HEK293 (cell line): ENCODE data around the gene RFX4.

Experiments used
- CTCF ChIA-PET: fragments of 350-600 bp; formaldehyde crosslinking; extraction: SDS; loops from one replicate; lab custom pipeline; 2021; ENCODE audit warnings: antibody characterized with exemption; lab: Yijun Ruan, JAX
- POLR2A ChIA-PET: fragments of 300-600 bp; formaldehyde crosslinking; extraction: SDS; loops from one replicate; lab custom pipeline; 2020; ENCODE audit warnings: antibody characterized with exemption, inconsistent platforms; lab: Yijun Ruan, JAX
- H3K27ac ChIP-seq: fragments of 200-500 bp; sonication (Bioruptor generic); 2 replicates; pipeline ENCODE4 v1.5.1; 2014; ENCODE audit warnings: low read depth, low read length, control low read depth, inconsistent platforms; ENCODE audit errors: extremely low read depth
- H3K36me3 ChIP-seq, 2 experiments: fragments of 200-500 bp in 1 of 2; sonication (Bioruptor generic) in 1 of 2; 1 replicate in 1 of 2; 2 replicates in 1 of 2; pipeline ENCODE4 v1.5.1; 2014 to 2017; ENCODE audit warnings: inconsistent platforms in 2 of 2, low read length in 2 of 2; ENCODE audit not compliant: control insufficient read depth in 2 of 2, insufficient read depth in 1 of 2
- H3K4me1 ChIP-seq: fragments of 200-500 bp; sonication (Bioruptor generic); 2 replicates; pipeline ENCODE4 v1.5.1; 2014; ENCODE audit warnings: mild to moderate bottlenecking, low read length, inconsistent platforms; ENCODE audit not compliant: control insufficient read depth, insufficient read depth
- H3K4me3 ChIP-seq: 2 replicates; pipeline ENCODE4 v1.5.1; 2011; ENCODE audit warnings: low read depth, mild to moderate bottlenecking, control low read depth, low read length, moderate library complexity
- H3K9me3 ChIP-seq: fragments of 200-500 bp; sonication (Bioruptor generic); 2 replicates; pipeline ENCODE4 v1.5.1; 2014; ENCODE audit warnings: low read depth, low read length, inconsistent platforms; ENCODE audit not compliant: control insufficient read depth, insufficient read depth
- GLIS2 ChIP-seq: fragments of 450-650 bp; formaldehyde crosslinking; IDR thresholded peaks from 2 replicates; pipeline ENCODE4 v1.5.1; 2016; ENCODE audit warnings: missing biosample characterization, missing genetic modification characterization
- WT1 ChIP-seq: fragments of 450-650 bp; formaldehyde crosslinking; IDR thresholded peaks from 2 replicates; pipeline ENCODE4 v1.5.1; 2016; ENCODE audit warnings: missing biosample characterization, missing genetic modification characterization
- ZEB2 ChIP-seq: fragments of 450-650 bp; formaldehyde crosslinking; IDR thresholded peaks from 2 replicates; pipeline ENCODE4 v1.5.1; 2016; ENCODE audit warnings: missing biosample characterization, missing genetic modification characterization
- ZNF146 ChIP-seq: fragments of 450-650 bp; formaldehyde crosslinking; IDR thresholded peaks from 2 replicates; pipeline ENCODE4 v1.5.1; 2016; ENCODE audit warnings: missing biosample characterization, missing genetic modification characterization
- ZNF155 ChIP-seq: fragments of 450-650 bp; formaldehyde crosslinking; IDR thresholded peaks from 2 replicates; pipeline ENCODE4 v1.5.1; 2016; ENCODE audit warnings: missing biosample characterization, missing genetic modification characterization
- ZNF175 ChIP-seq: fragments of 450-650 bp; formaldehyde crosslinking; IDR thresholded peaks from 2 replicates; pipeline ENCODE4 v1.5.1; 2016; ENCODE audit warnings: missing biosample characterization, missing genetic modification characterization
- ZNF19 ChIP-seq: fragments of 450-650 bp; formaldehyde crosslinking; IDR thresholded peaks from 2 replicates; pipeline ENCODE4; 2016; ENCODE audit warnings: missing biosample characterization, missing genetic modification characterization, low read depth
- ZNF214 ChIP-seq: fragments of 450-650 bp; formaldehyde crosslinking; IDR thresholded peaks from 2 replicates; pipeline ENCODE4 v1.5.1; 2017; ENCODE audit warnings: missing biosample characterization, mild to moderate bottlenecking, missing genetic modification characterization, borderline replicate concordance
- ZNF239 ChIP-seq: fragments of 450-650 bp; formaldehyde crosslinking; IDR thresholded peaks from 2 replicates; pipeline ENCODE4 v1.5.1; 2016; ENCODE audit warnings: missing biosample characterization, missing genetic modification characterization
- ZNF394 ChIP-seq: fragments of 450-650 bp; formaldehyde crosslinking; IDR thresholded peaks from 2 replicates; pipeline ENCODE4 v1.5.1; 2016; ENCODE audit warnings: missing biosample characterization, missing genetic modification characterization, mild to moderate bottlenecking, moderate library complexity, borderline replicate concordance
- ZNF426 ChIP-seq: fragments of 450-650 bp; formaldehyde crosslinking; IDR thresholded peaks from 2 replicates; pipeline ENCODE4 v1.5.1; 2017; ENCODE audit warnings: missing biosample characterization, missing genetic modification characterization, mild to moderate bottlenecking, inconsistent platforms, moderate library complexity
- ZNF529 ChIP-seq: fragments of 450-650 bp; formaldehyde crosslinking; IDR thresholded peaks from 2 replicates; pipeline ENCODE4 v1.5.1; 2017; ENCODE audit warnings: missing genetic modification characterization, missing biosample characterization; ENCODE audit not compliant: insufficient replicate concordance
- ZNF560 ChIP-seq: fragments of 450-650 bp; formaldehyde crosslinking; IDR thresholded peaks from 2 replicates; pipeline ENCODE4 v1.5.1; 2017; ENCODE audit warnings: missing biosample characterization, missing genetic modification characterization, borderline replicate concordance
- ZNF580 ChIP-seq: fragments of 450-650 bp; formaldehyde crosslinking; IDR thresholded peaks from 2 replicates; pipeline ENCODE4 v1.5.1; 2016; ENCODE audit warnings: missing biosample characterization, missing genetic modification characterization
- TF ChIP-seq, protein P1 (sequence below): fragments of 450-650 bp; formaldehyde crosslinking; IDR thresholded peaks from 2 replicates; pipeline ENCODE4 v1.5.1; 2016; ENCODE audit warnings: missing biosample characterization, missing genetic modification characterization
- TF ChIP-seq, protein P2 (sequence below): fragments of 450-650 bp; formaldehyde crosslinking; IDR thresholded peaks from 2 replicates; pipeline ENCODE4 v1.5.1; 2016; ENCODE audit warnings: missing biosample characterization, missing genetic modification characterization
- TF ChIP-seq, protein P3 (sequence below): fragments of 450-650 bp; formaldehyde crosslinking; IDR thresholded peaks from 2 replicates; pipeline ENCODE4 v1.5.1; 2017; ENCODE audit warnings: missing biosample characterization, missing genetic modification characterization
- TF ChIP-seq, protein P4 (sequence below): fragments of 450-650 bp; formaldehyde crosslinking; IDR thresholded peaks from 2 replicates; pipeline ENCODE4 v1.5.1; 2016; ENCODE audit warnings: missing biosample characterization, missing genetic modification characterization, borderline replicate concordance
- TF ChIP-seq, protein P5 (sequence below): fragments of 450-650 bp; IDR thresholded peaks from 2 replicates; pipeline ENCODE4 v1.5.1; 2018; ENCODE audit warnings: missing biosample characterization, mild to moderate bottlenecking, missing genetic modification characterization

RFX4 gene

DNA sequence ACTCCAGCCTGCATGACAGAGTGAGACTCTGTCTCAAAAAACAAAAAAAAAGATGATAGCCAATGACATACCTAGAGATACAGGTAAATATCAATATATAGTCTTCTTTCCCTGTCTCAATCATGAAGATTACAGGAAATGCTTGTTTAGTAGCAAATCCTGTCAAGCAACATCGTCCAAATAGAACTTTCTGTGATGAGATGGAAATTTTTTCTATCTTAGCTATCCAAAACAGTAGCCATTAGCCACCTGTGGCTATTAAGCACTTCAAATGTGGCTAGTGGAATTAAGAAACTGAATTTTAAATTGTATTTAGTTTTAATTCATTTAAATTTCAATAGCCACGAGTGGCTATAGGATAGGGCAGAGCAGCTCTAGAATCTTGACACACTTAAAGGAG lies 158.4 kb downstream of the RFX4 start (continued):
- TF ChIP-seq ZNF426 (tag by site-specific recombination) = no peak
- TF ChIP-seq ZNF155 (tag by site-specific recombination) = no peak
- TF ChIP-seq, protein P1, sequence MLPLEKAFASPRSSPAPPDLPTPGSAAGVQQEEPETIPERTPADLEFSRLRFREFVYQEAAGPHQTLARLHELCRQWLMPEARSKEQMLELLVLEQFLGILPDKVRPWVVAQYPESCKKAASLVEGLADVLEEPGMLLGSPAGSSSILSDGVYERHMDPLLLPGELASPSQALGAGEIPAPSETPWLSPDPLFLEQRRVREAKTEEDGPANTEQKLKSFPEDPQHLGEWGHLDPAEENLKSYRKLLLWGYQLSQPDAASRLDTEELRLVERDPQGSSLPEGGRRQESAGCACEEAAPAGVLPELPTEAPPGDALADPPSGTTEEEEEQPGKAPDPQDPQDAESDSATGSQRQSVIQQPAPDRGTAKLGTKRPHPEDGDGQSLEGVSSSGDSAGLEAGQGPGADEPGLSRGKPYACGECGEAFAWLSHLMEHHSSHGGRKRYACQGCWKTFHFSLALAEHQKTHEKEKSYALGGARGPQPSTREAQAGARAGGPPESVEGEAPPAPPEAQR (tag by site-specific recombination) = no peak
- TF ChIP-seq, protein P2, sequence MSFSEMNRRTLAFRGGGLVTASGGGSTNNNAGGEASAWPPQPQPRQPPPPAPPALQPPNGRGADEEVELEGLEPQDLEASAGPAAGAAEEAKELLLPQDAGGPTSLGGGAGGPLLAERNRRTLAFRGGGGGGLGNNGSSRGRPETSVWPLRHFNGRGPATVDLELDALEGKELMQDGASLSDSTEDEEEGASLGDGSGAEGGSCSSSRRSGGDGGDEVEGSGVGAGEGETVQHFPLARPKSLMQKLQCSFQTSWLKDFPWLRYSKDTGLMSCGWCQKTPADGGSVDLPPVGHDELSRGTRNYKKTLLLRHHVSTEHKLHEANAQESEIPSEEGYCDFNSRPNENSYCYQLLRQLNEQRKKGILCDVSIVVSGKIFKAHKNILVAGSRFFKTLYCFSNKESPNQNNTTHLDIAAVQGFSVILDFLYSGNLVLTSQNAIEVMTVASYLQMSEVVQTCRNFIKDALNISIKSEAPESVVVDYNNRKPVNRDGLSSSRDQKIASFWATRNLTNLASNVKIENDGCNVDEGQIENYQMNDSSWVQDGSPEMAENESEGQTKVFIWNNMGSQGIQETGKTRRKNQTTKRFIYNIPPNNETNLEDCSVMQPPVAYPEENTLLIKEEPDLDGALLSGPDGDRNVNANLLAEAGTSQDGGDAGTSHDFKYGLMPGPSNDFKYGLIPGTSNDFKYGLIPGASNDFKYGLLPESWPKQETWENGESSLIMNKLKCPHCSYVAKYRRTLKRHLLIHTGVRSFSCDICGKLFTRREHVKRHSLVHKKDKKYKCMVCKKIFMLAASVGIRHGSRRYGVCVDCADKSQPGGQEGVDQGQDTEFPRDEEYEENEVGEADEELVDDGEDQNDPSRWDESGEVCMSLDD (tag by site-specific recombination) = no peak

DNA sequence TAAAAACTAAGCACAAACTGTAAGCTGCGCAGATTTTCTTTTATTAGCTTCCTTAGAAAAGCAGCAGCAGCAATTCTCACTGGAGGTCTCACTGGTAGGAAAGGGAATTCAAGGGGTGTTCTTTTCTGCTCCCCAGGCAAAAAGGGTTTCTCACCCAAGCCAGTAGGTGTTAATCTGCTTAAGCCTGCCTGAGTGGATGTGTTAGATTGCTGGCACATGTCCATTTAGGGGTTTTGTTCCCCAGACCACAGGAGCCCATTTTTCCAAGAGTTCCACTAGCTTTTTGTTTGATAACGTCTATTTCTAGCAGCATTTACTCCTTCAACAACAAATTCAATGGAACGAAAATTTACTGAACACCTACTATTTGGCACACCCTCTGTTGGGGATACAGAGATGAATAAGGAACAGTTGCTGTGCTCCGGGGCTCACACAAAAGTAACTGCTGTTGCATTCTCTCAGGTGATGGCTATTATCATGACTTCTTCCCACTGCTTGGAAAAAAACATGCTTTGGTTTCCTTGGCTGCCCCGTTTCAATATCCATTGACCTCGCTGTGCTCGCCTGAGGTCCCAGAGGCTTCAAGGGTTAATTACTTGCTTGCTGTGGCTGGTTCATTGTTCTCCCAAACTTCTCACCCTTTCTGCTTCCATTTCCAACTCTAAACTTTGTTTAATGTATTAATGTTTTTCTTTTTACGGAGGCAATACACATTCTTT lies 160.6 kb downstream of the RFX4 start:
- CTCF ChIA-PET = interaction anchor here (0.6 kb wide), 2 partner anchors 215 to 803 kb away, joined by 4 to 9 read pairs; no protein-coding TSS in a partner anchor

DNA sequence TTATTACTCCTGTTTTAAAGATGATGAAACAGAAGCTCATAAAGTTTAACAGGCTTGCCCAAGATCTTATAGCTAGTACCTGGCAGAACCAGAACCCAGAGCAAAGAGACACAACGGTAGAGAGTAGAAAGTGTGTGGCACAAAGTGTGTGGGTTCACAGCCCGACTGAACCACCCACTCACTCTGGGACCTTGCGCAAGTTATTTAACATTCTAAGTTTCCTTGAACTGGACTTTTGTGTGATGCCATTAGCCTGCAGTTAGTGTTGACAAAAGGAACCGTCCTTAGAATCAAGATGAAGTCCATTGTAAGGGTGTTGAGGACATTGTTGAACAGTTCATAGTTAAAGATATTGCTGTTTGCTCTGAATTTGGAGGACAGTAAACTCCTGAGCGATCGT lies 161.8 kb downstream of the RFX4 start:
- Histone ChIP-seq H3K36me3 (no peaks in the 10 kb centered on the region), H3K27ac (no peak overlapping the region), H3K4me3 (no peak overlapping the region), H3K4me1 (0 out of 2 replicates have a peak, but pooled peaks cover 4% of the 10 kb centered on the region), H3K9me3 (no peaks in the 10 kb centered on the region)
- ChIA-PET POLR2A (no interaction called here), CTCF (no interaction called here)
- no peak for TF ChIP-seq ZNF19 (tag by site-specific recombination)
- TF ChIP-seq, protein P3, sequence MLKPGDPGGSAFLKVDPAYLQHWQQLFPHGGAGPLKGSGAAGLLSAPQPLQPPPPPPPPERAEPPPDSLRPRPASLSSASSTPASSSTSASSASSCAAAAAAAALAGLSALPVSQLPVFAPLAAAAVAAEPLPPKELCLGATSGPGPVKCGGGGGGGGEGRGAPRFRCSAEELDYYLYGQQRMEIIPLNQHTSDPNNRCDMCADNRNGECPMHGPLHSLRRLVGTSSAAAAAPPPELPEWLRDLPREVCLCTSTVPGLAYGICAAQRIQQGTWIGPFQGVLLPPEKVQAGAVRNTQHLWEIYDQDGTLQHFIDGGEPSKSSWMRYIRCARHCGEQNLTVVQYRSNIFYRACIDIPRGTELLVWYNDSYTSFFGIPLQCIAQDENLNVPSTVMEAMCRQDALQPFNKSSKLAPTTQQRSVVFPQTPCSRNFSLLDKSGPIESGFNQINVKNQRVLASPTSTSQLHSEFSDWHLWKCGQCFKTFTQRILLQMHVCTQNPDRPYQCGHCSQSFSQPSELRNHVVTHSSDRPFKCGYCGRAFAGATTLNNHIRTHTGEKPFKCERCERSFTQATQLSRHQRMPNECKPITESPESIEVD (tag by site-specific recombination) = no peak
- no peak for TF ChIP-seq ZNF529
- TF ChIP-seq, protein P4, sequence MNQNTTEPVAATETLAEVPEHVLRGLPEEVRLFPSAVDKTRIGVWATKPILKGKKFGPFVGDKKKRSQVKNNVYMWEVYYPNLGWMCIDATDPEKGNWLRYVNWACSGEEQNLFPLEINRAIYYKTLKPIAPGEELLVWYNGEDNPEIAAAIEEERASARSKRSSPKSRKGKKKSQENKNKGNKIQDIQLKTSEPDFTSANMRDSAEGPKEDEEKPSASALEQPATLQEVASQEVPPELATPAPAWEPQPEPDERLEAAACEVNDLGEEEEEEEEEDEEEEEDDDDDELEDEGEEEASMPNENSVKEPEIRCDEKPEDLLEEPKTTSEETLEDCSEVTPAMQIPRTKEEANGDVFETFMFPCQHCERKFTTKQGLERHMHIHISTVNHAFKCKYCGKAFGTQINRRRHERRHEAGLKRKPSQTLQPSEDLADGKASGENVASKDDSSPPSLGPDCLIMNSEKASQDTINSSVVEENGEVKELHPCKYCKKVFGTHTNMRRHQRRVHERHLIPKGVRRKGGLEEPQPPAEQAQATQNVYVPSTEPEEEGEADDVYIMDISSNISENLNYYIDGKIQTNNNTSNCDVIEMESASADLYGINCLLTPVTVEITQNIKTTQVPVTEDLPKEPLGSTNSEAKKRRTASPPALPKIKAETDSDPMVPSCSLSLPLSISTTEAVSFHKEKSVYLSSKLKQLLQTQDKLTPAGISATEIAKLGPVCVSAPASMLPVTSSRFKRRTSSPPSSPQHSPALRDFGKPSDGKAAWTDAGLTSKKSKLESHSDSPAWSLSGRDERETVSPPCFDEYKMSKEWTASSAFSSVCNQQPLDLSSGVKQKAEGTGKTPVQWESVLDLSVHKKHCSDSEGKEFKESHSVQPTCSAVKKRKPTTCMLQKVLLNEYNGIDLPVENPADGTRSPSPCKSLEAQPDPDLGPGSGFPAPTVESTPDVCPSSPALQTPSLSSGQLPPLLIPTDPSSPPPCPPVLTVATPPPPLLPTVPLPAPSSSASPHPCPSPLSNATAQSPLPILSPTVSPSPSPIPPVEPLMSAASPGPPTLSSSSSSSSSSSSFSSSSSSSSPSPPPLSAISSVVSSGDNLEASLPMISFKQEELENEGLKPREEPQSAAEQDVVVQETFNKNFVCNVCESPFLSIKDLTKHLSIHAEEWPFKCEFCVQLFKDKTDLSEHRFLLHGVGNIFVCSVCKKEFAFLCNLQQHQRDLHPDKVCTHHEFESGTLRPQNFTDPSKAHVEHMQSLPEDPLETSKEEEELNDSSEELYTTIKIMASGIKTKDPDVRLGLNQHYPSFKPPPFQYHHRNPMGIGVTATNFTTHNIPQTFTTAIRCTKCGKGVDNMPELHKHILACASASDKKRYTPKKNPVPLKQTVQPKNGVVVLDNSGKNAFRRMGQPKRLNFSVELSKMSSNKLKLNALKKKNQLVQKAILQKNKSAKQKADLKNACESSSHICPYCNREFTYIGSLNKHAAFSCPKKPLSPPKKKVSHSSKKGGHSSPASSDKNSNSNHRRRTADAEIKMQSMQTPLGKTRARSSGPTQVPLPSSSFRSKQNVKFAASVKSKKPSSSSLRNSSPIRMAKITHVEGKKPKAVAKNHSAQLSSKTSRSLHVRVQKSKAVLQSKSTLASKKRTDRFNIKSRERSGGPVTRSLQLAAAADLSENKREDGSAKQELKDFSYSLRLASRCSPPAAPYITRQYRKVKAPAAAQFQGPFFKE (tag by site-specific recombination) = no peak
- no peak for TF ChIP-seq ZNF560 (tag by site-specific recombination)
- no peak for TF ChIP-seq ZNF239
- TF ChIP-seq ZNF175 (tag by site-specific recombination) = no peak
- TF ChIP-seq ZNF214 = peak; percentile 75; the same call in 1 of the 2 replicates
- no peak for TF ChIP-seq ZEB2 (tag by site-specific recombination)
- no peak for TF ChIP-seq ZNF580 (tag by site-specific recombination)

More for the DNA sequence above, 160.6 kb downstream of the RFX4 start:
- Histone ChIP-seq H3K27ac (no peak overlapping the region), H3K36me3 (no peaks in the 10 kb centered on the region), H3K4me3 (no peak overlapping the region)
- TF ChIP-seq, protein P5, sequence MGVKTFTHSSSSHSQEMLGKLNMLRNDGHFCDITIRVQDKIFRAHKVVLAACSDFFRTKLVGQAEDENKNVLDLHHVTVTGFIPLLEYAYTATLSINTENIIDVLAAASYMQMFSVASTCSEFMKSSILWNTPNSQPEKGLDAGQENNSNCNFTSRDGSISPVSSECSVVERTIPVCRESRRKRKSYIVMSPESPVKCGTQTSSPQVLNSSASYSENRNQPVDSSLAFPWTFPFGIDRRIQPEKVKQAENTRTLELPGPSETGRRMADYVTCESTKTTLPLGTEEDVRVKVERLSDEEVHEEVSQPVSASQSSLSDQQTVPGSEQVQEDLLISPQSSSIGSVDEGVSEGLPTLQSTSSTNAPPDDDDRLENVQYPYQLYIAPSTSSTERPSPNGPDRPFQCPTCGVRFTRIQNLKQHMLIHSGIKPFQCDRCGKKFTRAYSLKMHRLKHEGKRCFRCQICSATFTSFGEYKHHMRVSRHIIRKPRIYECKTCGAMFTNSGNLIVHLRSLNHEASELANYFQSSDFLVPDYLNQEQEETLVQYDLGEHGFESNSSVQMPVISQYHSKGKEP (tag by site-specific recombination) = no peak
- no peak for TF ChIP-seq ZNF146 (tag by site-specific recombination)
- TF ChIP-seq ZNF394 (tag by site-specific recombination) = no peak
- no peak for TF ChIP-seq WT1 (tag by site-specific recombination)
- no peak for TF ChIP-seq GLIS2 (tag by site-specific recombination)
- TF ChIP-seq, all 188 proteins: peak for 0
- Histone ChIP-seq H3K9me3 (no peaks in the 10 kb centered on the region), H3K4me1 (peaks cover 8% of the 10 kb centered on the region; the same call in 1 of the 2 replicates)
- POLR2A ChIA-PET = interaction anchor here (0.5 kb wide), 1 partner anchor 22 kb away, joined by 4 read pairs; no protein-coding TSS in a partner anchor
